ENCODE measurements around the gene TNFRSF14.

TNFRSF14 gene

GRCh38 chr1:2575801-2576663 lies 19.9 kb downstream of the TNFRSF14 start:
- no peak for TF ChIP-seq GATA3 (IDR thresholded peaks at IDR 0.05; ENCODE audit: low read depth, low read length)
- no peak for TF ChIP-seq GATA2 (IDR thresholded peaks at IDR 0.05; ENCODE audit: low read depth, low read length)

GRCh38 chr1:2578758-2579118 lies 22.6 kb downstream of the TNFRSF14 start:
- TF ChIP-seq GATA3 (IDR thresholded peaks at IDR 0.05; ENCODE audit: low read depth, low read length): no peak
- no peak for TF ChIP-seq GATA2 (IDR thresholded peaks at IDR 0.05; ENCODE audit: low read depth, low read length)

DNA sequence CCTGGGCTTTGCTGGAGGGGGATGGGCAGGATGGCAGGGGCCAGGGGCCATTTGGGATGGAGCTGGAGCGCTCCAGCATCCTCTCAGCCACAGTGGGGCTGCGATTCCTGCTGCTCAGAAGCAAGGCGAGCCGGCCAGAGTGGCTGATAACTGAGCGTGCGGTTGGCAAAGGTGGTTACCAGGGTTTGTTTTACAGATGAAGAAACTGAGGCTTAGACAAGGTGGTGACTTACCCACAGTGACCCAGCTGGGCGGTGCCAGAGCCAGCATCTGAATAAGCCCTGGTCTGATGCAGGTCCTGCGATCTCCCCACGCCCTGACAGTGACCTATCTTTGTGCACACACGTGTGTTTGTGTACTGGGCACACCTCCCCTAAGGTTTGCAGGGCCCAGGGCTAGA lies 24.5 kb downstream of the TNFRSF14 start:
- TF ChIP-seq GATA3 (IDR thresholded peaks at IDR 0.05; ENCODE audit: low read depth, low read length) (no peak), GATA2 (IDR thresholded peaks at IDR 0.05; ENCODE audit: low read depth, low read length) (no peak)

DNA sequence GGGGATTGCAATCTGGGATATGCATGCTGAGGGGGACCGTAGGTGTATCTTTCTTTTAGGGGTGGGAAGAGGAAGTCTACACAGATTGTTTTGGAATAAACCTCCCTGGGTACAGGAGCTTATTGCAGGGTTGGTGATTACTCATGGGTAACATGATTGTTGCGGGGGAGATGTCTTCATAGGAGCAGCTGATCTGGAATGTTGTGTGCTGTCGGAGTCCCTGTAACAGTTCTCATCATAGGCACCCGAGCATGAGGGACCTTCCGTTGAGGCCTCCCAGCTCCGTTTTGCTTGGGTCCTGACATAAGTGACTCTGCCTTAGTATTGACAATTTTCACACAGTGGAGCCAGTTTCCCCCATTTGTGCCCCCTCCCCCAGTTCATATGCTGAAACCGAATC lies 26.2 kb downstream of the TNFRSF14 start:
- no peak for TF ChIP-seq GATA2 (IDR thresholded peaks at IDR 0.05; ENCODE audit: low read depth, low read length)
- no peak for TF ChIP-seq GATA3 (IDR thresholded peaks at IDR 0.05; ENCODE audit: low read depth, low read length)

DNA sequence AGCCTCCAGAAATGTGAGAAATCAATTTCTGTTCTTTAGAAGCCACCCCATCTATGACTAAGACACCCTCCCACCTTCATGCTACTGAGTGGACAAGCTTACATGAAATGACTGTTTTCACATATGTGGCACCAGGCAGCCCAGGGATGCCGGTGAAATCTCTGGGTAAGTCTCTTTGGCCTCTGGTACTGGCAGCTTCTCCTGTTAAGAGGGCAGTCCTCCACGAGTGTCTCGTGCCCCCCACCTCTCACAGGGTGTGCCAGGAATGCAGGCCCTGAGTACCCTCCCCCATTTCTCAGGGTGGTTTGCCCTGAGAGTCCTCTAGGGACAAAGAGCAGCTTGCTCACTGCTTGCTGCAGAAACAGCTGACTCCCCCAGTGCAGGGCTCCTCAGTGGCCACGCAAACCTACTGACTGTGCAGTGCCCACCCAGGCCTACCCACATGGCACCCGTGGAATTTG lies 27.2 kb downstream of the TNFRSF14 start:
- TF ChIP-seq GATA3 (IDR thresholded peaks at IDR 0.05; ENCODE audit: low read depth, low read length): no peak
- no peak for TF ChIP-seq GATA2 (IDR thresholded peaks at IDR 0.05; ENCODE audit: low read depth, low read length)

DNA sequence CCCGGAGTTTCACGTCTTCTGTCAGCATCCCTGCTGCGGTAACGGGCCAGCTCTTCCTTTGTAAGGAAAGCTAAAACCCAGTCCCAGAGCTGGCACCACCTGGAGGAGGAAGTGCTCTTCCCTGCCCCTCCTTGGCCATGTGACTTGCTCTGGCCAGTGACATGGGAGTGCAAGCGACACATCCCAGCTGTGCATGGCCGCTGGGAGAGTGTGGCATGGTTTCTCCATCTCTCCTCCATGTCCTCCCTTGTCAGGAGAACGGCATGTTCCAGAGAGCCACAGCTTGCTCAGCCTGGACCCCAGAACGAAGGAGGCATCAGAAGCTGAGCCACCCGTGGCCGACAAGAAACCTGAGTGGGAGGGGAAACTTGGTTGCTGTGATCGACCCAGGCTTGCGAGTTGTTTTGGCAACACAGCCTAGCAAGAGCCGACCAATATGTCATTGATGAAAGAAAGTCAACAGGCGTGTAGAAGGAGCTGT lies 27.7 kb downstream of the TNFRSF14 start:
- no peak for TF ChIP-seq GATA2 (IDR thresholded peaks at IDR 0.05; ENCODE audit: low read depth, low read length)
- TF ChIP-seq GATA3 (IDR thresholded peaks at IDR 0.05; ENCODE audit: low read depth, low read length): no peak

DNA sequence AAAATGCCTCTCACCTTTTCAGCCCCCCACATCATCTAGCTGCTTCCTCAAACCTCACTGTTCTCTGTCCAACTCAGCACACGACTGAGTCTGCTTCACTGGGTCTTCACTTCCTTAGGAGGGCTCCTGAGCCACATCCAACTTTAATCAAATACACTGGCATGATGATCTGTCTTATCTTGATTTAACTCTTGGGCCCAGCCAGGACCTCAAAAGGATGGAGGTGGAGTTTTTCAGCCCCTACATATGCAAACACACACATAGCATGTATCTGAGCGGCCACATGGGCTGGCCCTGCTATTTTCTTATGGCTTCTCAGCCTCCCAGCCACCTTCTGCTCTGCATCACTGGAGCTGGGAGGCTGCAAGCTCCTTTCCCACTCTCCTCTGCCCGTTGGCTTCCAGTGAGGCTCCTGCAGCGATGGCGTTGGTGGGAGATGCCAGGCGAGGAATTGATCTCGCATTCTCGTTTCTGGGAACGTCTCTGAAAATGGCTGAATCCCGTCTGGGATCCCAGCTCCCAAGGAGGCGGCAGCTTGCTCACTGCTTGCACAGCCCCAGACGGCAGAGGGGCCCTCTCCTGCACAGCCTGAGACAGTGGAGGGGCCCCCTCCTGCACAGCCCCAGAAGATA lies 28.6 kb downstream of the TNFRSF14 start:
- TF ChIP-seq GATA2 (IDR thresholded peaks at IDR 0.05; ENCODE audit: low read depth, low read length) (no peak), GATA3 (IDR thresholded peaks at IDR 0.05; ENCODE audit: low read depth, low read length) (no peak)

DNA sequence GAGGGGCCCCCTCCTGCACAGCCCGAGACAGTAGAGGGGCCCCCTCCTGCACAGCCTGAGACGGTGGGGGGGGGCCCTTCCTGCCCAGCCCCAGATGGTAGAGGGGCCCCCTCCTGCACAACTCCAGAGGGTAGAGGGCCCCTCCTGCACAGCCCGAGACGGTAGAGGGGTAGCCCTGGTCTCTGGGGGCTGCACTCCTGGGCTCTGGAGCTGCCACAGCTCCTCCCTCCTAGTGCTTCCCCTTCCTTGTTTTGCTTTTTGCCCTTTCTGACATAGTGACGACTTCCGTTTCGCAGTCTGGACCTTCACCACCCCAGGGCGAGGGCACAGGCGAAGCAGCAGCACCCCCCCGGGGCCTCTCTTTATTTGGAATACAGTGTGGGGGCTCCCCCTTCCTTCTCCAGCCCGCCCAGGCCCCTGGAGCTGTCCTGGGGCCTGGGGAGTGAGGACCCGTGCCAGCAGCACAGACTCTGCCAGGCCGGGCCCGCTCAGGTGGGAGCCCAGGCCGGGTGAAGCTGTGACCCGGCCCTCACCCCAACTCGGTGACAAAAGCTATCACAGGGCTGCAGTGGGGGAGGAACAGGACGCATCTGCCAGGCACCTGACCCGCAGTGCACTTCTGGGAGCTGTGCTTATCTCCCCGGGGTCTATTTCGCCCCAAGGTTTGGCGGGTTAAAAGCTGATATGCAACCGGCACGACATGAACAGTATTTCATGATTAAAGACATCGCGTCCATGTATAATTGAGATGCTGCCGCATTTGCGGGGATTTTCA lies 29.3 kb downstream of the TNFRSF14 start:
- TF ChIP-seq GATA3 (IDR thresholded peaks at IDR 0.05; ENCODE audit: low read depth, low read length): no peak
- TF ChIP-seq GATA2 (IDR thresholded peaks at IDR 0.05; ENCODE audit: low read depth, low read length): peak; percentile 59

DNA sequence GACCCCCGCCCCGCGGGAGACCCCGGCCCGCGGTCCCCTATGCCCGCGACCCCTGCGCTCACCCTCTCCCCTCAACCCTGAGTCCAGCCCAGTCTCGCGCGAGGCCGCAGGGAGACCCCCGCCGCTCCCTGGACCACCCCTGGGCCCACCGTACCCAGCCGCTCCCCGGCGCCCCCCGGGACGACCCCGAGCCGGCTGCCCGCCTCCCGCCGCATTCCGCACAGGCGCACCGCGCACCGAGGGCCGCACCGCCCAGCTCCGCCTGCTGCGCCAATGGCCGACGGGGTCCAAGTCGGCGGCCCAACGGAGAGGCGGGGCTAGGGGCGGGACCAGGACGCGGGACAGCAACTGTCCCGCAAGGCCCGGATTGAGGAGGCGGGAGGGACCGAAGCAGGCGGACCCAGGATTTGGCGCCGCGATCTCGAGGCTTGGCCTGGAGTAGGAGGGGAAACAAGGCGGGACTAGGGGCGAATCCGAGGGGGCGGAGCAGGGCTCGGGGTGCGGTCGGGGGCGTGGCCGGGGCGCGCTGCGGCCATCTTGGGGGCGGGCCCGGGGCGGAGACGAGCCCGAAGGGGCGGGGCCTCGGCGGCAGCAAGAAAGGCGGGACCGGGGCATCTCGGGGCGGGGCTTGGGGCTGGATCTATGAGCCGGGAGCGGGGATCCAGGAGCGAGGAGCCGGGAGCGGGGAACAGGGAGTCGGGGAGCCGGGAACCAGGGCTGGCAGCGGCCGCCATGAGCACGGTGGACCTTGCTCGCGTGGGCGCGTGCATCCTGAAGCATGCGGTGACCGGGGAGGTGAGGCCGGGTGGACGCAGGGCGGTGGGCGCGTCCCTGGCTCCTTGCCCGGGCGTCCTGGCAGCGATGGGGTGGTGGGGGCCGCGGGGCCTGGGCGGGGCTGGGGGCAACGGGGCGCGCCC lies 30.2 kb downstream of the TNFRSF14 start, which contains the start of gene PRXL2B:
Gene PRXL2B (plus strand): TSS at position 624 of the 917 bp plus-strand sequence. CDS start 109 bp downstream, at position 733.
- TF ChIP-seq GATA2 (IDR thresholded peaks at IDR 0.05; ENCODE audit: low read depth, low read length) (no peak), GATA3 (IDR thresholded peaks at IDR 0.05; ENCODE audit: low read depth, low read length) (no peak)

DNA sequence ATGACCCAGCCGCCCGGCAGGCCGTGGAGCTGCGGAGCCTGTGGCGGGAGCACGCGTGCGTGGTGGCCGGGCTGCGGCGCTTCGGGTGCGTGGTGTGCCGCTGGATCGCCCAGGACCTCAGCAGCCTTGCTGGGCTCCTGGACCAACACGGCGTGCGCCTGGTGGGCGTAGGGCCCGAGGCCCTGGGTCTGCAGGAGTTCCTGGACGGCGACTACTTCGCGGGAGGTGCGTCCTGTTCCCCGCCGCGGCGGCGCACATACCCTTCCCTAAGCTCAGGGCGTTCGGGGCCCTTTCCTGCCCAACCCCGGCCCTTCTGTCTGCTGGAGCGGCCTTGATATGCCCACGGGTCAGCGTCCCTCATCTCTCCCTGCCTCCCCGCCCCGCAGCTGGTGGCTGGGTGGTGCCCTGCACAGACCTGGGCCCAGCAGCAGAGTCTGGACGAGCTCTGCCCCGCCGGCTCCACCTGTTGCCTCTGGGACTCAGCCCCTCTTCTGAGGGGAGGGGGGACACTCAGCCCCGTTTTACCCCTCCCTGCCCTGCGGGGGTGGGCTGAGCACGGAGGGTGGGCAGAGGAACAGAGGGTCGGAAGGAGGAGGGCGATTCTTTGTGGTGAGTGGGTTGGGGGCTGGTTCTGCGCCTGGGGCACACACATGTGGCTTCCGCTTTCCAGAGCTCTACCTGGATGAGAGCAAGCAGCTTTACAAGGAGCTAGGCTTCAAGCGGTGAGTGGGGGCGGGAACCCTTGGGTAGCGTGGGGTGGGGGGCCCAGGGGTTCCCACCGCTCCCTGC lies 31.1 kb downstream of the TNFRSF14 start:
- TF ChIP-seq GATA3 (IDR thresholded peaks at IDR 0.05; ENCODE audit: low read depth, low read length) (no peak), GATA2 (IDR thresholded peaks at IDR 0.05; ENCODE audit: low read depth, low read length) (no peak)

GRCh38 chr1:2587860-2588571 lies 31.8 kb downstream of the TNFRSF14 start:
- TF ChIP-seq GATA2 (IDR thresholded peaks at IDR 0.05; ENCODE audit: low read depth, low read length) (no peak), GATA3 (IDR thresholded peaks at IDR 0.05; ENCODE audit: low read depth, low read length) (no peak)
